ENCODE measurements around the gene UBE2L6. TPM values are rescaled to one million over a fixed set of nuclear protein-coding genes. Genes with fewer than 3 reads are reported as not detected.

Gene UBE2L6
- total RNA-seq, 1 experiment from 2014 or later, result 38.8 TPM

GRCh38 chr11:57516061-57516443, 51.4 kb downstream of the UBE2L6 start:
- Mint-ChIP-seq H3K9me3 (no peaks in the 10 kb centered on the region), H3K27ac (no peak overlapping the region), H3K4me3 (peak overlapping the region; percentile 93), H3K36me3 (no peaks in the 10 kb centered on the region), H3K4me1 (peaks cover 20% of the 10 kb centered on the region), H3K27me3 (ENCODE audit: low read depth) (peaks cover 22% of the 10 kb centered on the region)
- DNase-seq (ENCODE audit: low spot score), result no peak
- no peak for ATAC-seq
- POLR2A ChIA-PET, result interaction anchor here (0.7 to 3.9 kb wide), 7 partner anchors 8 to 123 kb away, joined by 3 to 37 read pairs (median 5); no protein-coding TSS in a partner anchor
- CTCF ChIA-PET, result interaction anchor here (1.0 to 6.9 kb wide), 12 partner anchors 11 to 170 kb away, joined by 3 to 147 read pairs (median 10); partner anchors contain the start of genes RTN4RL2 and TIMM10
- TF ChIP-seq ZNF416 (CRISPR knock-in tag; IDR thresholded peaks at IDR 0.05) (no peak), ZNF263 (CRISPR knock-in tag; IDR thresholded peaks at IDR 0.05; ENCODE audit: low read depth) (no peak), ESRRA (CRISPR knock-in tag; IDR thresholded peaks at IDR 0.05; ENCODE audit: borderline replicate concordance) (no peak), TP53 (CRISPR knock-in tag; IDR thresholded peaks at IDR 0.05) (no peak), TCF7 (CRISPR knock-in tag; IDR thresholded peaks at IDR 0.05; ENCODE audit: low read depth) (no peak), CBFB (CRISPR knock-in tag; IDR thresholded peaks at IDR 0.05; ENCODE audit: low read depth) (no peak), MXD4 (CRISPR knock-in tag; IDR thresholded peaks at IDR 0.05; ENCODE audit: borderline replicate concordance) (no peak), SMAD3 (CRISPR knock-in tag; IDR thresholded peaks at IDR 0.05; ENCODE audit: borderline replicate concordance) (no peak), CREB1 (CRISPR knock-in tag; IDR thresholded peaks at IDR 0.05) (no peak), ELF4 (CRISPR knock-in tag; IDR thresholded peaks at IDR 0.05; ENCODE audit: low read depth) (no peak), ZNF219 (CRISPR knock-in tag; IDR thresholded peaks at IDR 0.05; ENCODE audit: borderline replicate concordance) (no peak), ATF2 (CRISPR knock-in tag; IDR thresholded peaks at IDR 0.05; ENCODE audit: borderline replicate concordance, low read depth) (no peak), JAZF1 (CRISPR knock-in tag; IDR thresholded peaks at IDR 0.05) (no peak), NFATC4 (CRISPR knock-in tag; IDR thresholded peaks at IDR 0.05) (no peak)
- TF ChIP-seq, protein P1, sequence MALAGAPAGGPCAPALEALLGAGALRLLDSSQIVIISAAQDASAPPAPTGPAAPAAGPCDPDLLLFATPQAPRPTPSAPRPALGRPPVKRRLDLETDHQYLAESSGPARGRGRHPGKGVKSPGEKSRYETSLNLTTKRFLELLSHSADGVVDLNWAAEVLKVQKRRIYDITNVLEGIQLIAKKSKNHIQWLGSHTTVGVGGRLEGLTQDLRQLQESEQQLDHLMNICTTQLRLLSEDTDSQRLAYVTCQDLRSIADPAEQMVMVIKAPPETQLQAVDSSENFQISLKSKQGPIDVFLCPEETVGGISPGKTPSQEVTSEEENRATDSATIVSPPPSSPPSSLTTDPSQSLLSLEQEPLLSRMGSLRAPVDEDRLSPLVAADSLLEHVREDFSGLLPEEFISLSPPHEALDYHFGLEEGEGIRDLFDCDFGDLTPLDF (CRISPR knock-in tag; IDR thresholded peaks at IDR 0.05), result no peak

DNA sequence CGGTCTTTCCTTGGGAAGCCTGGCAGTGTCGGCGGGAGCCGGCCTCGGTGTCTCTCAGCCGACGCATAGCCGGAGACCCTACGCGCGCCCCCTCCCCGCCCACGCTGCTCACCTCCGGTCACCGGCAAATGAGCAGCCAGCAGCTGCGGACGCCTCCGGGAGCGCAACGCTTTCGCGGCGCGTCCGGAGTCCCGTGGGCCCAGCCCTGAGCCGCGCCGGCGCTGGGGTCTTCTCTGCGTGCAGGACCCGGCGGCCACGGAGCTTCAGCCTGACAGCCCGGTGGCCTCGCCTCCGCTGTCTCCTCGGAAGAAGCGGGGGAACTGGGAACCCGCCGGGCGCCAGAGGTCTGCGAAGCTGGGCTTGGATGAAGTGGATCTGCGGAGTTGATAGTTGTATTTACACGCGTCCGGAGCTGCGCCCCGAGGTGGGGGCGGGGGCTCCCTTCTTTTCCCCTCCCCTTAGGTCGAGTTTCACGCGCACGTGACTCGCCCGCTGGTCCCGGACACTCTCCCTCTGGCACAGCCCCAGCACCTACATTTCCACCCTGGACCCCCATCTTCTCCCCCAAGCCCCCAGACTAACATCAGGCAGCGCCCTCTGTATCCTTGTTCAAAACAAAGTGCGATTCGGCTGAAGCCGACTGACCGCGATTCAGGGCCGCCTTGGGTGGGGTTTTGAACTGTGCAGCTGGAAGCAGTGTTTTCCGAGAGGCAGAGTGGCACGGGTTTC, 52.0 kb downstream of the UBE2L6 start, which contains the start of gene SLC43A1:
Gene SLC43A1, minus strand, starts transcription at position 371 of the 729 bp plus-strand sequence. CDS start 1,591 bp downstream, outside the sequence.
- ATAC-seq, result peak; percentile 29
- H3K9me3 Mint-ChIP-seq, result no peaks in the 10 kb centered on the region
- H3K27me3 Mint-ChIP-seq (ENCODE audit: low read depth), result peaks cover 22% of the 10 kb centered on the region
- H3K4me3 Mint-ChIP-seq, result peak within 1 kb of the TSS; percentile 93
- CTCF ChIA-PET, result interaction anchor here (1.0 to 6.9 kb wide), 12 partner anchors 12 to 170 kb away, joined by 3 to 147 read pairs (median 10); partner anchors contain the start of genes RTN4RL2 and TIMM10
- DNase-seq (ENCODE audit: low spot score), result peak; percentile 54
- peaks cover 20% of the 10 kb centered on the region for H3K4me1 Mint-ChIP-seq
- no peak within 1 kb of the TSS for H3K27ac Mint-ChIP-seq
- H3K36me3 Mint-ChIP-seq, result no peaks in the 10 kb centered on the region
- POLR2A ChIA-PET, result interaction anchor here (0.7 to 3.9 kb wide), 7 partner anchors 9 to 124 kb away, joined by 3 to 37 read pairs (median 5); no protein-coding TSS in a partner anchor
- TF ChIP-seq MAX (CRISPR knock-in tag; IDR thresholded peaks at IDR 0.05) (peak; percentile 76), STAT6 (CRISPR knock-in tag; conservative IDR thresholded peaks at IDR 0.05; ENCODE audit: low read depth) (no peak), HMGXB4 (CRISPR knock-in tag; IDR thresholded peaks at IDR 0.05) (0 out of 2 replicates have a peak, but pooled peaks have one; percentile 42), MYBL2 (CRISPR knock-in tag; IDR thresholded peaks at IDR 0.05) (0 out of 2 replicates have a peak, but pooled peaks have one; percentile 68), ATF1 (CRISPR knock-in tag; IDR thresholded peaks at IDR 0.05) (peak; percentile 75; the same call in 1 of the 2 replicates), ZNF671 (CRISPR knock-in tag; IDR thresholded peaks at IDR 0.05) (no peak), KAT7 (CRISPR knock-in tag; IDR thresholded peaks at IDR 0.05; ENCODE audit: borderline replicate concordance) (0 out of 2 replicates have a peak, but pooled peaks have one; percentile 42)
- TF ChIP-seq, protein P2, sequence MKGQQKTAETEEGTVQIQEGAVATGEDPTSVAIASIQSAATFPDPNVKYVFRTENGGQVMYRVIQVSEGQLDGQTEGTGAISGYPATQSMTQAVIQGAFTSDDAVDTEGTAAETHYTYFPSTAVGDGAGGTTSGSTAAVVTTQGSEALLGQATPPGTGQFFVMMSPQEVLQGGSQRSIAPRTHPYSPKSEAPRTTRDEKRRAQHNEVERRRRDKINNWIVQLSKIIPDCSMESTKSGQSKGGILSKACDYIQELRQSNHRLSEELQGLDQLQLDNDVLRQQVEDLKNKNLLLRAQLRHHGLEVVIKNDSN (CRISPR knock-in tag; IDR thresholded peaks at IDR 0.05), result peak; percentile 93
- TF ChIP-seq, protein P3, sequence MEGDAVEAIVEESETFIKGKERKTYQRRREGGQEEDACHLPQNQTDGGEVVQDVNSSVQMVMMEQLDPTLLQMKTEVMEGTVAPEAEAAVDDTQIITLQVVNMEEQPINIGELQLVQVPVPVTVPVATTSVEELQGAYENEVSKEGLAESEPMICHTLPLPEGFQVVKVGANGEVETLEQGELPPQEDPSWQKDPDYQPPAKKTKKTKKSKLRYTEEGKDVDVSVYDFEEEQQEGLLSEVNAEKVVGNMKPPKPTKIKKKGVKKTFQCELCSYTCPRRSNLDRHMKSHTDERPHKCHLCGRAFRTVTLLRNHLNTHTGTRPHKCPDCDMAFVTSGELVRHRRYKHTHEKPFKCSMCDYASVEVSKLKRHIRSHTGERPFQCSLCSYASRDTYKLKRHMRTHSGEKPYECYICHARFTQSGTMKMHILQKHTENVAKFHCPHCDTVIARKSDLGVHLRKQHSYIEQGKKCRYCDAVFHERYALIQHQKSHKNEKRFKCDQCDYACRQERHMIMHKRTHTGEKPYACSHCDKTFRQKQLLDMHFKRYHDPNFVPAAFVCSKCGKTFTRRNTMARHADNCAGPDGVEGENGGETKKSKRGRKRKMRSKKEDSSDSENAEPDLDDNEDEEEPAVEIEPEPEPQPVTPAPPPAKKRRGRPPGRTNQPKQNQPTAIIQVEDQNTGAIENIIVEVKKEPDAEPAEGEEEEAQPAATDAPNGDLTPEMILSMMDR (IDR thresholded peaks at IDR 0.05), result no peak
